Panc1 (cell line): ENCODE measurements around the gene ALPK3. TPM values are rescaled to one million over a fixed set of nuclear protein-coding genes. Genes with fewer than 3 reads are reported as not detected.

ENCODE experiments used
- ATAC-seq: fragments of 200-7000 bp; cut with Tn5 transposase; 2 replicates; pipeline ENCODE4 v1.9.1; 2020; ENCODE audit warnings: mild to moderate bottlenecking, moderate library complexity
- BruUV-seq: library from RNA; stranded (reverse); fragments of 400-500 nt; replicated peaks from 2 replicates; lab custom pipeline; 2021; lab: Mats Ljungman, UMichigan
- CTCF ChIA-PET: fragments of 300-600 bp; sonication (Branson Sonifier 250); formaldehyde crosslinking; loops from one replicate; lab custom pipeline; 2022; ENCODE audit warnings: antibody characterized with exemption; lab: Charles Lee
- POLR2A ChIA-PET: fragments of 300-600 bp; sonication (Branson Sonifier 250); formaldehyde crosslinking; loops from one replicate; lab custom pipeline; 2022; ENCODE audit warnings: antibody characterized with exemption; lab: Charles Lee
- DNase-seq: peaks from one replicate; pipeline ENCODE4 v3.0.0-alpha.2; 2010; ENCODE audit warnings: low read depth, low spot score
- H3K27ac ChIP-seq: 2 replicates; pipeline ENCODE4 v1.5.1; 2011; ENCODE audit warnings: mild to moderate bottlenecking, low read length, inconsistent platforms
- H3K27me3 ChIP-seq: fragments of 200-500 bp; sonication (Bioruptor generic); 2 replicates; pipeline ENCODE4 v1.6.0; 2014; ENCODE audit warnings: low read length, inconsistent platforms; ENCODE audit not compliant: control insufficient read depth, insufficient read depth
- H3K36me3 ChIP-seq: fragments of 200-500 bp; sonication (Bioruptor generic); 2 replicates; pipeline ENCODE4 v1.5.1; 2014; ENCODE audit warnings: inconsistent platforms, mild to moderate bottlenecking, low read length, moderate library complexity; ENCODE audit not compliant: control insufficient read depth, insufficient read depth
- H3K4me1 ChIP-seq: 2 replicates; pipeline ENCODE4 v1.5.1; 2011; ENCODE audit warnings: inconsistent platforms, mild to moderate bottlenecking, low read length, moderate library complexity; ENCODE audit not compliant: control insufficient read depth, insufficient read depth
- H3K4me3 ChIP-seq, 2 experiments: 2 replicates each; pipeline ENCODE4 v1.5.1; 2011 to 2012; ENCODE audit warnings: low read depth in 2 of 2, low read length in 2 of 2, mild to moderate bottlenecking in 2 of 2, inconsistent platforms in 1 of 2, moderate library complexity in 1 of 2
- H3K9me3 ChIP-seq: fragments of 200-500 bp; sonication (Bioruptor generic); 2 replicates; pipeline ENCODE4 v1.5.1; 2014; ENCODE audit warnings: low read depth, mild to moderate bottlenecking, inconsistent platforms, low read length, moderate library complexity; ENCODE audit not compliant: control insufficient read depth, insufficient read depth
- CTCF ChIP-seq: fragments of 450-650 bp; IDR thresholded peaks from 2 replicates; pipeline ENCODE4 v1.5.1; 2017; ENCODE audit warnings: mild to moderate bottlenecking
- POLR2AphosphoS5 ChIP-seq: IDR thresholded peaks from 2 replicates; pipeline ENCODE4 v1.6.1; 2012; ENCODE audit warnings: mild to moderate bottlenecking, low read depth, low read length, moderate library complexity
- SIN3A ChIP-seq: IDR thresholded peaks from 2 replicates; pipeline ENCODE4 v1.6.1; 2012; ENCODE audit warnings: low read depth, mild to moderate bottlenecking, low read length, moderate library complexity, borderline replicate concordance; ENCODE audit not compliant: insufficient read depth
- TCF7L2 ChIP-seq: IDR thresholded peaks from 2 replicates; pipeline ENCODE4 v1.6.1; 2011; ENCODE audit warnings: mild to moderate bottlenecking, low read depth, low read length, inconsistent platforms
- in situ Hi-C: cut with HindIII; loops from 2 replicates; pipeline ENCODE4 v1.10.0; 2016; ENCODE audit warnings: low sequenced_read_pairs, low pct_unique_long_range_greater_than_20kb
- intact Hi-C: fragments of 100-400 bp; cut with micrococcal nuclease; formaldehyde crosslinking; loops from one replicate; pipeline ENCODE4 v1.10.0; 2022; ENCODE audit not compliant: unreplicated experiment
- total RNA-seq: library from RNA; stranded (reverse); gene quantifications from one replicate; pipeline ENCODE4 v1.2.1, GENCODE V29; 2021; ENCODE audit not compliant: unreplicated experiment
- TF ChIP-seq, protein P1 (sequence below), 2 experiments: IDR thresholded peaks; 2 replicates each; pipeline ENCODE4 v1.6.1; 2011 to 2012; ENCODE audit warnings: low read depth in 2 of 2, control low read depth in 1 of 2, low read length in 1 of 2, mild to moderate bottlenecking in 1 of 2, moderate library complexity in 1 of 2; ENCODE audit not compliant: insufficient read depth in 1 of 2

Gene ALPK3
- total RNA-seq, 1 experiment from 2014 or later: 1.0 TPM

DNA sequence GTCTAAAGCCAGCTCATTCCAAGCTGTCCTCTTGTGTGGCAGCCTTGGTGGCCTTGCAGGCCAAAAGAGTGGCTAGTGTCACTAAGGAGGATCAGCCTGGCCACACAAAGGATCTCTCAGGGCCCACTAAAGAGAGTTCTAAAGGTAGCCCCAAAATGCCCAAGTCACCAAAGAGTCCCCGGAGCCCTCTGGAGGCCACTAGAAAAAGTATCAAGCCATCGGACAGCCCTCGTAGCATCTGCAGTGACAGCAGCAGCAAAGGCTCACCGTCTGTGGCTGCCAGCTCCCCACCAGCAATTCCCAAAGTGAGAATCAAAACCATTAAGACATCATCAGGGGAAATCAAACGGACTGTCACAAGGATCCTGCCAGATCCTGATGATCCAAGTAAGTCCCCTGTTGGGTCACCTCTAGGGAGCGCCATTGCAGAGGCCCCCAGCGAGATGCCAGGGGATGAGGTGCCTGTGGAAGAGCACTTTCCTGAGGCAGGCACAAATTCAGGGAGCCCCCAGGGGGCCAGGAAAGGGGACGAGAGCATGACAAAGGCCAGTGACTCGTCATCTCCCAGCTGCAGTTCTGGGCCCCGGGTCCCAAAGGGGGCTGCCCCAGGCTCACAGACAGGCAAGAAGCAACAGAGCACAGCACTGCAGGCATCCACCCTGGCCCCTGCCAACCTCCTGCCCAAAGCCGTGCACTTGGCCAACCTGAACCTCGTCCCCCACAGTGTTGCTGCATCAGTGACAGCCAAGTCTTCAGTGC is 33.5 kb upstream of the ALPK3 start:
- H3K27ac ChIP-seq: no peak overlapping the region
- TF ChIP-seq SIN3A (no peak), TCF7L2 (no peak), POLR2AphosphoS5 (no peak)
- TF ChIP-seq, protein P1, sequence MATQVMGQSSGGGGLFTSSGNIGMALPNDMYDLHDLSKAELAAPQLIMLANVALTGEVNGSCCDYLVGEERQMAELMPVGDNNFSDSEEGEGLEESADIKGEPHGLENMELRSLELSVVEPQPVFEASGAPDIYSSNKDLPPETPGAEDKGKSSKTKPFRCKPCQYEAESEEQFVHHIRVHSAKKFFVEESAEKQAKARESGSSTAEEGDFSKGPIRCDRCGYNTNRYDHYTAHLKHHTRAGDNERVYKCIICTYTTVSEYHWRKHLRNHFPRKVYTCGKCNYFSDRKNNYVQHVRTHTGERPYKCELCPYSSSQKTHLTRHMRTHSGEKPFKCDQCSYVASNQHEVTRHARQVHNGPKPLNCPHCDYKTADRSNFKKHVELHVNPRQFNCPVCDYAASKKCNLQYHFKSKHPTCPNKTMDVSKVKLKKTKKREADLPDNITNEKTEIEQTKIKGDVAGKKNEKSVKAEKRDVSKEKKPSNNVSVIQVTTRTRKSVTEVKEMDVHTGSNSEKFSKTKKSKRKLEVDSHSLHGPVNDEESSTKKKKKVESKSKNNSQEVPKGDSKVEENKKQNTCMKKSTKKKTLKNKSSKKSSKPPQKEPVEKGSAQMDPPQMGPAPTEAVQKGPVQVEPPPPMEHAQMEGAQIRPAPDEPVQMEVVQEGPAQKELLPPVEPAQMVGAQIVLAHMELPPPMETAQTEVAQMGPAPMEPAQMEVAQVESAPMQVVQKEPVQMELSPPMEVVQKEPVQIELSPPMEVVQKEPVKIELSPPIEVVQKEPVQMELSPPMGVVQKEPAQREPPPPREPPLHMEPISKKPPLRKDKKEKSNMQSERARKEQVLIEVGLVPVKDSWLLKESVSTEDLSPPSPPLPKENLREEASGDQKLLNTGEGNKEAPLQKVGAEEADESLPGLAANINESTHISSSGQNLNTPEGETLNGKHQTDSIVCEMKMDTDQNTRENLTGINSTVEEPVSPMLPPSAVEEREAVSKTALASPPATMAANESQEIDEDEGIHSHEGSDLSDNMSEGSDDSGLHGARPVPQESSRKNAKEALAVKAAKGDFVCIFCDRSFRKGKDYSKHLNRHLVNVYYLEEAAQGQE (IDR thresholded peaks at IDR 0.05; ENCODE audit: insufficient read depth in 1 of 2, low read depth in 2 of 2, low read length in 1 of 2): no peak

DNA sequence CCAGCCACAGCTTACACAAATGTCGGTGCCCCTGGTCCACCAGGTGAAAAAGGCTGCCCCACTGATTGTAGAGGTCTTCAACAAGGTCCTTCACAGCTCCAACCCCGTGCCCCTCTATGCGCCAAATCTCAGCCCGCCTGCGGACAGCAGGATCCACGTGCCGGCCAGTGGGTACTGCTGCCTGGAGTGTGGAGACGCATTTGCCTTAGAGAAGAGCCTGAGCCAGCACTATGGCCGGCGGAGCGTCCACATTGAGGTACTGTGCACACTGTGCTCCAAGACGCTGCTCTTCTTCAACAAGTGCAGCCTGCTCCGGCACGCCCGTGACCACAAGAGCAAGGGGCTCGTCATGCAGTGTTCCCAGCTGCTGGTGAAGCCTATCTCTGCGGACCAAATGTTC is 32.9 kb upstream of the ALPK3 start:
- Histone ChIP-seq H3K27ac (no peak overlapping the region), H3K4me3 (no peak overlapping the region), H3K36me3 (peaks cover 10% of the 10 kb centered on the region; the same call in 1 of the 2 replicates), H3K27me3 (no peaks in the 10 kb centered on the region), H3K4me1 (no peaks in the 10 kb centered on the region), H3K9me3 (no peaks in the 10 kb centered on the region)
- BruUV-seq: no TSS peak
- ChIA-PET POLR2A (no interaction called here), CTCF (no interaction called here)
- TF ChIP-seq POLR2AphosphoS5: no peak
- TF ChIP-seq CTCF: no peak
- no peak for TF ChIP-seq TCF7L2
- TF ChIP-seq, protein P1 (IDR thresholded peaks at IDR 0.05; ENCODE audit: insufficient read depth in 1 of 2, low read depth in 2 of 2, low read length in 1 of 2): no peak
- TF ChIP-seq SIN3A: no peak
- DNase-seq: no peak
- 0 out of 2 replicates have a peak, but pooled peaks have one; percentile 51 for ATAC-seq
- intact Hi-C loops (no loop called here), in situ Hi-C loops (no loop called here)

More for the DNA sequence above, 33.5 kb upstream of the ALPK3 start:
- CTCF ChIA-PET: no interaction called here
- intact Hi-C loops: no loop called here
- Histone ChIP-seq H3K27me3 (no peaks in the 10 kb centered on the region), H3K36me3 (peaks cover 10% of the 10 kb centered on the region; the same call in 1 of the 2 replicates), H3K4me3 (no peak overlapping the region), H3K4me1 (no peaks in the 10 kb centered on the region), H3K9me3 (no peaks in the 10 kb centered on the region)
- no TSS peak for BruUV-seq
- DNase-seq (no peak), ATAC-seq (0 out of 2 replicates have a peak, but pooled peaks have one; percentile 36)
- POLR2A ChIA-PET: no interaction called here
- in situ Hi-C loops: no loop called here
